Breast epithelium (tissue), 3 donors: ENCODE measurements around the gene CCND3.

Experiments
- POLR2AphosphoS5 ChIP-seq, 3 donors: sonication (generic); formaldehyde crosslinking; IDR thresholded peaks; one replicate each; pipeline ENCODE4 v1.6.1; 2017; ENCODE audit warnings: antibody characterized with exemption in 3 of 3
- TF ChIP-seq, protein P1 (sequence below), 3 donors: fragments of 450-650 bp; IDR thresholded peaks; one replicate each; pipeline ENCODE4 v1.5.1; 2016 to 2017; ENCODE audit warnings: antibody characterized with exemption in 3 of 3, mild to moderate bottlenecking in 3 of 3, moderate library complexity in 3 of 3

DNA sequence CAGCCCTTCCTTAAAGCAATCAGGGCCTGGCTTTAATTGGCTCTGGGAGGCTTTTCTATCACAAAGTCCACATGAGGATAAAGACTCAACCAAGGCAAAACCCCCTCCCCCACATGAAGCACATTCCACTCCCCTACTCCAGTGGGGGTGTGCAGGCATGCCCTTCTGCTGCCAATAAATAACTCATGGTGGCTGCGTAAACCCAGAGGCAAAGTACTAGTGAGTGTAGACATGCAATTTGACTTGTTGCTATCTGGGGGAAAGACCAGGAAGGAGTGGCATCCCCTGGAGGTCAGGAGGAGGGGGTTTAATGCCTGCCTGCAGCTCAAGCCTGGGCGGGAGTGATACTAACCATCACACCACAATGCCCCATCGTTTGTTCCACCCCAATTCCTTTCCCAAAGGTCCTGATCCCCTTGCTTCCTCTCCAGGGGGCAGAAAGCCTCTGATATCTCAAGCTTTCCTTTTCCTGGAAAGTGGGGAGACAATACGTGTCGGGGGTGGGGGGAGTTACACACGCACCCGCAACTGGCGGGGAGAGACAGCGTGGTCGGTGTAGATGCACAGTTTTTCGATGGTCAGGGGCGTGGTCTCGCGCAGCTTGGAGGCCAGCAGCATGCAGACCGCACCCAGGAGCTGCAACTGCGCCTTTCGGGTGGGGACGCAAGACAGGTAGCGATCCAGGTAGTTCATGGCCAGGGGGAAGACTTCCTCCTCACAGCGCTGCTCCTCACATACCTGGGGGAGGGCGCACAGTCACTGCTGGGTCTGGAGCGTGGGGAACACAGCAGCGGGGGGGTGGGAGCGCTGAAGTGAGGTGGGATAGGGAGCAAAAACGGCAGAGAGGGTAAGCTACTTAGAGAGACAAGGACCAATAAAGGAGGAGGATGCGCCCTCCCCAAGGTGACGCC, 1.5 kb downstream of the CCND3 start:
- TF ChIP-seq, protein P1, sequence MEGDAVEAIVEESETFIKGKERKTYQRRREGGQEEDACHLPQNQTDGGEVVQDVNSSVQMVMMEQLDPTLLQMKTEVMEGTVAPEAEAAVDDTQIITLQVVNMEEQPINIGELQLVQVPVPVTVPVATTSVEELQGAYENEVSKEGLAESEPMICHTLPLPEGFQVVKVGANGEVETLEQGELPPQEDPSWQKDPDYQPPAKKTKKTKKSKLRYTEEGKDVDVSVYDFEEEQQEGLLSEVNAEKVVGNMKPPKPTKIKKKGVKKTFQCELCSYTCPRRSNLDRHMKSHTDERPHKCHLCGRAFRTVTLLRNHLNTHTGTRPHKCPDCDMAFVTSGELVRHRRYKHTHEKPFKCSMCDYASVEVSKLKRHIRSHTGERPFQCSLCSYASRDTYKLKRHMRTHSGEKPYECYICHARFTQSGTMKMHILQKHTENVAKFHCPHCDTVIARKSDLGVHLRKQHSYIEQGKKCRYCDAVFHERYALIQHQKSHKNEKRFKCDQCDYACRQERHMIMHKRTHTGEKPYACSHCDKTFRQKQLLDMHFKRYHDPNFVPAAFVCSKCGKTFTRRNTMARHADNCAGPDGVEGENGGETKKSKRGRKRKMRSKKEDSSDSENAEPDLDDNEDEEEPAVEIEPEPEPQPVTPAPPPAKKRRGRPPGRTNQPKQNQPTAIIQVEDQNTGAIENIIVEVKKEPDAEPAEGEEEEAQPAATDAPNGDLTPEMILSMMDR (IDR thresholded peaks at IDR 0.05): no peak
- no peak for TF ChIP-seq POLR2AphosphoS5 (IDR thresholded peaks at IDR 0.05)
